HepG2 (cell line): Measurements from ENCODE around the gene AFTPH. TPM values are rescaled to one million over a fixed set of nuclear protein-coding genes. Genes with fewer than 3 reads are reported as not detected.

Experiments
- ATAC-seq: fragments of 200-7000 bp; cut with Tn5 transposase; 3 replicates; pipeline ENCODE4 v1.9.1; 2020; ENCODE audit warnings: mild to moderate bottlenecking, moderate library complexity
- BruUV-seq: library from RNA; stranded (reverse); fragments of 400-500 nt; replicated peaks from 2 replicates; lab custom pipeline; 2021; lab: Mats Ljungman, UMichigan
- CTCF ChIA-PET: fragments of 300-600 bp; formaldehyde crosslinking; extraction: SDS; loops from one replicate; lab custom pipeline; 2021; ENCODE audit warnings: low total read pairs, inconsistent platforms, low intra/inter-chr PET ratio; lab: Yijun Ruan, JAX
- POLR2A ChIA-PET: fragments of 350-600 bp; sonication (Branson Sonifier 250); formaldehyde crosslinking; loops from one replicate; lab custom pipeline; 2020; ENCODE audit warnings: antibody characterized with exemption, inconsistent platforms; lab: Yijun Ruan, JAX
- DNase-seq: peaks from one replicate; pipeline ENCODE4 v3.0.0-alpha.2; 2015; ENCODE audit warnings: low spot score
- FAIRE-seq: peaks from 3 replicates; lab custom pipeline; 2011; peaks lifted over from hg19 to GRCh38; lab: Jason Lieb, UNC
- H2AFZ ChIP-seq: one replicate; pipeline ENCODE4 v1.6.1; 2011; ENCODE audit warnings: low read length, inconsistent platforms
- H3K27ac ChIP-seq: fragments of 300-600 bp; 3 replicates; pipeline ENCODE4 v1.8.0; 2011; ENCODE audit warnings: mixed run types, mild to moderate bottlenecking, mixed read lengths, low read length, inconsistent platforms; ENCODE audit not compliant: insufficient read depth; ENCODE audit errors: extremely low read length
- H3K27me3 ChIP-seq, 2 experiments: fragments of 200-600 bp in 1 of 2; 2 replicates in 1 of 2; 3 replicates in 1 of 2; pipeline versions ENCODE4 v1.6.0 to v1.8.0; 2011; ENCODE audit warnings: low read length in 2 of 2, mild to moderate bottlenecking in 2 of 2, moderate library complexity in 2 of 2, inconsistent platforms in 1 of 2; ENCODE audit not compliant: insufficient read depth in 2 of 2, control insufficient read depth in 1 of 2
- H3K36me3 ChIP-seq, 2 experiments: fragments of 200-600 bp in 1 of 2; replicated peaks in 1 of 2; 2 replicates in 1 of 2; 3 replicates in 1 of 2; pipeline versions ENCODE4 v1.5.1 to v1.8.0; 2011; ENCODE audit warnings: low read length in 2 of 2, inconsistent platforms in 1 of 2; ENCODE audit not compliant: insufficient read depth in 2 of 2, control insufficient read depth in 1 of 2
- H3K4me1 ChIP-seq: 2 replicates; pipeline ENCODE4 v1.5.1; 2012; ENCODE audit warnings: low read length, inconsistent platforms; ENCODE audit not compliant: insufficient read depth
- H3K4me2 ChIP-seq: 2 replicates; pipeline ENCODE4 v1.6.0; 2011; ENCODE audit warnings: low read depth, low read length, inconsistent platforms
- H3K4me3 ChIP-seq, 3 experiments: fragments of 200-600 bp in 1 of 3; sonication (generic), shearing (Covaris generic) in 1 of 3; replicated peaks in 1 of 3; 2 replicates each; pipeline ENCODE4 v1.5.1; 2011 to 2016; ENCODE audit warnings: low read length in 3 of 3, inconsistent platforms in 2 of 3, low read depth in 2 of 3, mild to moderate bottlenecking in 2 of 3, control low read depth in 1 of 3, mixed read lengths in 1 of 3; ENCODE audit not compliant: insufficient read depth in 1 of 3
- H3K79me2 ChIP-seq: one replicate; pipeline ENCODE4 v1.6.1; 2011; ENCODE audit warnings: low read length, inconsistent platforms; ENCODE audit not compliant: insufficient read depth
- H3K9ac ChIP-seq: 2 replicates; pipeline ENCODE4 v1.6.0; 2011; ENCODE audit warnings: mild to moderate bottlenecking, low read depth, low read length, inconsistent platforms; ENCODE audit not compliant: insufficient read depth
- H3K9me3 ChIP-seq: 2 replicates; pipeline ENCODE4 v1.5.1; 2012; ENCODE audit warnings: mild to moderate bottlenecking, low read length
- H4K20me1 ChIP-seq: 2 replicates; pipeline ENCODE4 v1.6.0; 2011; ENCODE audit warnings: inconsistent platforms, mild to moderate bottlenecking, low read length, moderate library complexity; ENCODE audit not compliant: insufficient read depth
- ATF5 ChIP-seq: sonication (generic); formaldehyde crosslinking; IDR thresholded peaks from 2 replicates; pipeline ENCODE4 v1.4.0; 2020; ENCODE audit warnings: mild to moderate bottlenecking, low read depth, missing genetic modification reagents
- CAMTA2 ChIP-seq: sonication (generic); formaldehyde crosslinking; IDR thresholded peaks from 2 replicates; pipeline ENCODE4 v1.4.0; 2020; ENCODE audit warnings: mild to moderate bottlenecking, missing genetic modification reagents, borderline replicate concordance
- DNMT1 ChIP-seq: sonication (generic); formaldehyde crosslinking; IDR thresholded peaks from 2 replicates; pipeline ENCODE4 v1.5.1; 2020; ENCODE audit warnings: mild to moderate bottlenecking, missing genetic modification reagents
- E2F5 ChIP-seq: sonication (generic); formaldehyde crosslinking; conservative IDR thresholded peaks from 2 replicates; pipeline ENCODE4 v1.4.0; 2020; ENCODE audit warnings: missing genetic modification reagents
- EP300 ChIP-seq, 3 experiments: sonication (generic) in 1 of 3; formaldehyde crosslinking in 1 of 3; IDR thresholded peaks; 2 replicates each; pipeline versions ENCODE4 v1.5.1 to v1.6.1; 2011 to 2020; ENCODE audit warnings: low read depth in 2 of 3, low read length in 2 of 3, borderline replicate concordance in 1 of 3, improper control_type of control experiment in 1 of 3, mild to moderate bottlenecking in 1 of 3, missing genetic modification reagents in 1 of 3, moderate library complexity in 1 of 3
- FOXO4 ChIP-seq: sonication (generic); formaldehyde crosslinking; conservative IDR thresholded peaks from 2 replicates; pipeline ENCODE4 v1.8.1; 2023; ENCODE audit warnings: missing genetic modification reagents
- GATAD2A ChIP-seq: IDR thresholded peaks from 2 replicates; pipeline ENCODE4 v1.6.1; 2016
- HNRNPLL ChIP-seq: fragments of 200-400 bp; formaldehyde crosslinking; IDR thresholded peaks from 2 replicates; pipeline ENCODE4 v1.6.1; 2017; ENCODE audit warnings: mild to moderate bottlenecking, low read depth, low read length; ENCODE audit not compliant: poor library complexity, severe bottlenecking
- NBN ChIP-seq: fragments of 450-650 bp; conservative IDR thresholded peaks from 2 replicates; pipeline ENCODE4 v1.6.1; 2017
- NCOA5 ChIP-seq: sonication (generic); formaldehyde crosslinking; IDR thresholded peaks from 2 replicates; pipeline ENCODE4 v1.4.0; 2020; ENCODE audit warnings: missing genetic modification reagents
- NFYB ChIP-seq: sonication (generic); formaldehyde crosslinking; IDR thresholded peaks from 2 replicates; pipeline ENCODE4 v1.4.0; 2020; ENCODE audit warnings: missing genetic modification reagents
- PHF20 ChIP-seq: sonication (generic); formaldehyde crosslinking; IDR thresholded peaks from 2 replicates; pipeline ENCODE4 v1.5.0; 2020; ENCODE audit warnings: mild to moderate bottlenecking, missing genetic modification reagents
- RBM22 ChIP-seq: fragments of 200-400 bp; formaldehyde crosslinking; optimal IDR thresholded peaks from 2 replicates; pipeline ENCODE3; 2017; ENCODE audit warnings: mild to moderate bottlenecking, low read length, moderate library complexity
- SMYD3 ChIP-seq: sonication (generic); formaldehyde crosslinking; IDR thresholded peaks from 2 replicates; pipeline ENCODE4 v1.8.1; 2023; ENCODE audit warnings: mild to moderate bottlenecking, missing genetic modification reagents
- ZBTB3 ChIP-seq: sonication (generic); formaldehyde crosslinking; IDR thresholded peaks from 2 replicates; pipeline ENCODE4 v1.4.0; 2020; ENCODE audit warnings: low read depth, mild to moderate bottlenecking, moderate library complexity, missing genetic modification reagents, borderline replicate concordance
- ZFP1 ChIP-seq: IDR thresholded peaks from 2 replicates; pipeline ENCODE4 v1.6.1; 2016
- ZMYM3 ChIP-seq: sonication (generic); formaldehyde crosslinking; IDR thresholded peaks from 2 replicates; pipeline ENCODE4 v1.5.1; 2020; ENCODE audit warnings: mild to moderate bottlenecking, missing genetic modification reagents
- ZNF382 ChIP-seq: sonication (generic); formaldehyde crosslinking; IDR thresholded peaks from 2 replicates; pipeline ENCODE4 v1.5.0; 2020; ENCODE audit warnings: missing genetic modification reagents, mild to moderate bottlenecking, borderline replicate concordance
- ZNF549 ChIP-seq: sonication (generic); formaldehyde crosslinking; IDR thresholded peaks from 2 replicates; pipeline ENCODE4 v1.5.0; 2020; ENCODE audit warnings: missing genetic modification reagents
- ZNF570 ChIP-seq: sonication (generic); formaldehyde crosslinking; IDR thresholded peaks from 2 replicates; pipeline ENCODE4 v1.4.0; 2020; ENCODE audit warnings: mild to moderate bottlenecking, missing genetic modification reagents, borderline replicate concordance
- ZNF720 ChIP-seq: sonication (generic); formaldehyde crosslinking; IDR thresholded peaks from 2 replicates; pipeline ENCODE4 v1.4.0; 2020; ENCODE audit warnings: missing genetic modification reagents
- ZSCAN31 ChIP-seq: sonication (generic); formaldehyde crosslinking; IDR thresholded peaks from 2 replicates; pipeline ENCODE4 v1.5.0; 2020; ENCODE audit warnings: low read depth, mild to moderate bottlenecking, missing genetic modification reagents
- WGBS: methylation state at CpG from one replicate; pipeline ENCODE4 v1.1.6; 2017; ENCODE audit warnings: low lambda C conversion rate; 5-methylcytosine and 5-hydroxymethylcytosine counted together
- in situ Hi-C: cut with HindIII; loops from 2 replicates; pipeline ENCODE4 v1.10.0; 2017; ENCODE audit warnings: low pct_unique_long_range_greater_than_20kb; ENCODE audit not compliant: extremely low pct_ligation_motif_present
- intact Hi-C: fragments of 100-400 bp; cut with micrococcal nuclease; formaldehyde crosslinking; loops from one replicate; pipeline ENCODE4 v1.10.0; 2022; ENCODE audit not compliant: unreplicated experiment
- polyA plus RNA-seq, 8 experiments: library from polyadenylated mRNA; depleted of rRNA in 3 of 8; stranded (reverse) in 7 of 8; unstranded in 1 of 8; fragments of >200 nt; fragmentation: Illumina TruSeq in 4 of 8; extraction: Trizol in 4 of 8; gene quantifications; 2 replicates each; pipeline versions ENCODE4 v1.2.1 to v1.2.3, GENCODE V29; 2011 to 2016; ENCODE audit warnings: low read depth in 4 of 8, missing spikeins in 1 of 8, mixed read lengths in 1 of 8; ENCODE audit not compliant: insufficient read depth in 1 of 8
- total RNA-seq, 5 experiments: library from RNA; depleted of rRNA; stranded (reverse); fragments of >200 nt; fragmentation: Illumina TruSeq; extraction: Trizol; gene quantifications; 2 replicates each; pipeline ENCODE4 v1.2.3, GENCODE V29; 2016; ENCODE audit warnings: low read depth in 1 of 5

Gene AFTPH
- total and polyA plus RNA-seq, 2 of the 13 experiments (the other 11 are each of a cell fraction or from before 2014, with no cell fraction given): 27.5 to 36.8 TPM

GRCh38 chr2:64632835-64633819 is 109.0 kb downstream of the AFTPH start:
- peaks cover 38% of the 10 kb centered on the region for H3K79me2 ChIP-seq
- ATAC-seq (0 out of 3 replicates have a peak, but pooled peaks have one; percentile 7), DNase-seq (no peak), FAIRE-seq (no peak)
- no peak overlapping the region for H3K4me2 ChIP-seq
- TSS peak; percentile 11 for BruUV-seq
- H3K4me3 ChIP-seq: no peak overlapping the region
- intact Hi-C loops (no loop called here), in situ Hi-C loops (loop anchor here (10.0 kb wide), 1 partner anchor 298 kb away; no protein-coding TSS in a partner anchor)
- POLR2A ChIA-PET: interaction anchor here (1.4 to 2.1 kb wide), 2 partner anchors 11 to 21 kb away, joined by 3 to 7 read pairs; partner anchors contain the start of gene SERTAD2
- no peaks in the 10 kb centered on the region for H3K27me3 ChIP-seq
- peaks cover 39 to 67% of the 10 kb centered on the region in 2 experiments for H3K36me3 ChIP-seq
- no peak overlapping the region for H2AFZ ChIP-seq
- CTCF ChIA-PET: no interaction called here
- peaks cover 72% of the 10 kb centered on the region for H4K20me1 ChIP-seq
- H3K9ac ChIP-seq: no peak overlapping the region
- no peaks in the 10 kb centered on the region for H3K9me3 ChIP-seq
- no peak overlapping the region for H3K27ac ChIP-seq
- H3K4me1 ChIP-seq: peaks cover 22% of the 10 kb centered on the region
- WGBS: 82% methylated on average over 9 of the region's 9 CpGs
- no peak for TF ChIP-seq PHF20 (CRISPR knock-in tag)
- peak; percentile 60 for TF ChIP-seq RBM22
- no peak for TF ChIP-seq NCOA5 (CRISPR knock-in tag)
- no peak for TF ChIP-seq FOXO4 (CRISPR knock-in tag)
- TF ChIP-seq SMYD3 (CRISPR knock-in tag): no peak
- TF ChIP-seq ZBTB3: no peak
- TF ChIP-seq ZFP1: no peak
- no peak for TF ChIP-seq ZMYM3 (CRISPR knock-in tag)
- TF ChIP-seq ZNF720 (CRISPR knock-in tag): no peak
- TF ChIP-seq EP300 (IDR thresholded peaks at IDR 0.05; ENCODE audit: low read depth in 2 of 2, low read length in 2 of 2): peak in 1 of 2 experiments; percentile 27; a peak in 1 of 4 replicates
- TF ChIP-seq EP300 (CRISPR knock-in tag; IDR thresholded peaks at IDR 0.05; ENCODE audit: borderline replicate concordance): no peak
- TF ChIP-seq DNMT1 (CRISPR knock-in tag): no peak
- TF ChIP-seq GATAD2A: peak; percentile 50; the same call in 1 of the 2 replicates
- TF ChIP-seq ATF5: no peak
- TF ChIP-seq NBN: no peak
- no peak for TF ChIP-seq E2F5 (CRISPR knock-in tag)
- no peak for TF ChIP-seq HNRNPLL
- TF ChIP-seq ZNF570 (CRISPR knock-in tag): no peak
- TF ChIP-seq ZNF549 (CRISPR knock-in tag): no peak
- TF ChIP-seq ZSCAN31 (CRISPR knock-in tag): no peak
- no peak for TF ChIP-seq ZNF382
- TF ChIP-seq CAMTA2 (CRISPR knock-in tag): no peak
- no peak for TF ChIP-seq NFYB (CRISPR knock-in tag)
